ENCODE measurements around the gene TSPAN11. TPM values are rescaled to one million over a fixed set of nuclear protein-coding genes. Genes with fewer than 3 reads are reported as not detected.

TSPAN11 gene
- 7.5 and 9.6 TPM in 2 replicates for total RNA-seq
- polyA plus RNA-seq, result 3.3 and 5.2 TPM in 2 replicates

GRCh38 chr12:30926243-30927221 is at the start of gene TSPAN11:
TSPAN11 (plus strand) TSS chr12:30926748; CDS start chr12:30953992, 27,244 bp downstream.
- peak; percentile 79 for DNase-seq (ENCODE audit: low spot score)
- Histone ChIP-seq H2AFZ (peak within 1 kb of the TSS; percentile 66), H3K79me2 (peaks cover 5% of the 10 kb centered on the region)

GRCh38 chr12:30877105-30877875 is 49.3 kb upstream of the TSPAN11 start:
- no peak overlapping the region for H2AFZ ChIP-seq
- H4K20me1 ChIP-seq (ENCODE audit: insufficient read depth, poor library complexity, severe bottlenecking), result no peaks in the 10 kb centered on the region
- H3K79me2 ChIP-seq, result no peaks in the 10 kb centered on the region
- H3K9me3 ChIP-seq (ENCODE audit: low read depth), result no peaks in the 10 kb centered on the region
- H3K4me3 ChIP-seq, result no peak overlapping the region
- H3K27me3 ChIP-seq, result no peaks in the 10 kb centered on the region
- TF ChIP-seq CTCF (IDR thresholded peaks at IDR 0.05; ENCODE audit: poor library complexity) (no peak), EZH2 (IDR thresholded peaks at IDR 0.05; ENCODE audit: borderline replicate concordance) (no peak), EZH2phosphoT487 (IDR thresholded peaks at IDR 0.05; ENCODE audit: low read depth, severe bottlenecking, unreplicated experiment) (no peak)
- no peak overlapping the region for H3K4me2 ChIP-seq
- 69% methylated on average over 7 of the region's 7 CpGs for WGBS (ENCODE audit: low lambda C conversion rate, missing lambda C conversion rate)
- H3K9me2 ChIP-seq (replicated peaks; ENCODE audit: insufficient read depth), result no peaks in the 10 kb centered on the region
- no peaks in the 10 kb centered on the region for H3K36me3 ChIP-seq (replicated peaks; ENCODE audit: insufficient read depth, low read depth)
- H3K27ac ChIP-seq, result no peak overlapping the region
- H3K4me1 ChIP-seq (ENCODE audit: insufficient read depth), result no peaks in the 10 kb centered on the region
- no peak for DNase-seq (ENCODE audit: low spot score)

More at GRCh38 chr12:30926243-30927221, at the start of gene TSPAN11:
- no peak for TF ChIP-seq CTCF (IDR thresholded peaks at IDR 0.05; ENCODE audit: poor library complexity)
- no peak for TF ChIP-seq EZH2 (IDR thresholded peaks at IDR 0.05; ENCODE audit: borderline replicate concordance)
- no peak for TF ChIP-seq EZH2phosphoT487 (IDR thresholded peaks at IDR 0.05; ENCODE audit: low read depth, severe bottlenecking, unreplicated experiment)
- Histone ChIP-seq H3K36me3 (replicated peaks; ENCODE audit: insufficient read depth, low read depth) (no peaks in the 10 kb centered on the region), H3K4me3 (peak within 1 kb of the TSS; percentile 51), H3K4me1 (ENCODE audit: insufficient read depth) (peaks cover 15% of the 10 kb centered on the region), H4K20me1 (ENCODE audit: insufficient read depth, poor library complexity, severe bottlenecking) (no peaks in the 10 kb centered on the region), H3K27ac (peak within 1 kb of the TSS; percentile 90), H3K9me3 (ENCODE audit: low read depth) (no peaks in the 10 kb centered on the region), H3K9me2 (replicated peaks; ENCODE audit: insufficient read depth) (no peaks in the 10 kb centered on the region), H3K27me3 (peaks cover 32% of the 10 kb centered on the region), H3K4me2 (peak within 1 kb of the TSS; percentile 93)
- 11% methylated on average over 47 of the region's 78 CpGs for WGBS (ENCODE audit: low lambda C conversion rate, missing lambda C conversion rate)

GRCh38 chr12:30878024-30878423 is 48.5 kb upstream of the TSPAN11 start:
- Histone ChIP-seq H3K4me3 (no peak overlapping the region), H3K9me2 (replicated peaks; ENCODE audit: insufficient read depth) (no peaks in the 10 kb centered on the region), H4K20me1 (ENCODE audit: insufficient read depth, poor library complexity, severe bottlenecking) (no peaks in the 10 kb centered on the region), H3K79me2 (no peaks in the 10 kb centered on the region), H2AFZ (no peak overlapping the region), H3K4me1 (ENCODE audit: insufficient read depth) (no peaks in the 10 kb centered on the region), H3K9me3 (ENCODE audit: low read depth) (no peaks in the 10 kb centered on the region), H3K4me2 (no peak overlapping the region), H3K27ac (no peak overlapping the region), H3K27me3 (no peaks in the 10 kb centered on the region), H3K36me3 (replicated peaks; ENCODE audit: insufficient read depth, low read depth) (no peaks in the 10 kb centered on the region)
- 96% methylated on average over 2 of the region's 2 CpGs for WGBS (ENCODE audit: low lambda C conversion rate, missing lambda C conversion rate)
- no peak for DNase-seq (ENCODE audit: low spot score)
- TF ChIP-seq EZH2 (IDR thresholded peaks at IDR 0.05; ENCODE audit: borderline replicate concordance) (no peak), CTCF (IDR thresholded peaks at IDR 0.05; ENCODE audit: poor library complexity) (no peak), EZH2phosphoT487 (IDR thresholded peaks at IDR 0.05; ENCODE audit: low read depth, severe bottlenecking, unreplicated experiment) (no peak)

All from hepatocyte (in vitro differentiated cells).